Muscle layer of colon (tissue), 2 donors: ENCODE results near the gene DGKQ.

Experiments used
- H3K27ac ChIP-seq: one replicate; pipeline ENCODE4 v1.7.0; 2013; ENCODE audit warnings: low read depth, mild to moderate bottlenecking, low read length, moderate library complexity
- H3K27me3 ChIP-seq, 2 donors: one replicate each; pipeline ENCODE4 v1.7.0; 2013; ENCODE audit warnings: low read length in 2 of 2, mild to moderate bottlenecking in 2 of 2; ENCODE audit not compliant: insufficient read depth in 2 of 2, control insufficient read depth in 1 of 2
- H3K36me3 ChIP-seq: one replicate; pipeline ENCODE4 v1.7.0; 2013; ENCODE audit warnings: mild to moderate bottlenecking, low read length; ENCODE audit not compliant: insufficient read depth
- H3K4me1 ChIP-seq: one replicate; pipeline ENCODE4 v1.7.0; 2013; ENCODE audit warnings: mild to moderate bottlenecking, low read length; ENCODE audit not compliant: insufficient read depth
- H3K4me3 ChIP-seq, 2 donors: one replicate each; pipeline ENCODE4 v1.7.0; 2013; ENCODE audit warnings: low read length in 2 of 2, low read depth in 1 of 2, mild to moderate bottlenecking in 1 of 2, moderate library complexity in 1 of 2
- H3K9ac ChIP-seq: one replicate; pipeline ENCODE4 v1.7.0; 2013; ENCODE audit warnings: low read length
- H3K9me3 ChIP-seq: one replicate; pipeline ENCODE4 v1.7.0; 2013; ENCODE audit warnings: mild to moderate bottlenecking, low read length
- donor health status: abdominal sarcoma.
- donor health status: Adenocarcinoma of cecum.

The DGKQ gene

DNA sequence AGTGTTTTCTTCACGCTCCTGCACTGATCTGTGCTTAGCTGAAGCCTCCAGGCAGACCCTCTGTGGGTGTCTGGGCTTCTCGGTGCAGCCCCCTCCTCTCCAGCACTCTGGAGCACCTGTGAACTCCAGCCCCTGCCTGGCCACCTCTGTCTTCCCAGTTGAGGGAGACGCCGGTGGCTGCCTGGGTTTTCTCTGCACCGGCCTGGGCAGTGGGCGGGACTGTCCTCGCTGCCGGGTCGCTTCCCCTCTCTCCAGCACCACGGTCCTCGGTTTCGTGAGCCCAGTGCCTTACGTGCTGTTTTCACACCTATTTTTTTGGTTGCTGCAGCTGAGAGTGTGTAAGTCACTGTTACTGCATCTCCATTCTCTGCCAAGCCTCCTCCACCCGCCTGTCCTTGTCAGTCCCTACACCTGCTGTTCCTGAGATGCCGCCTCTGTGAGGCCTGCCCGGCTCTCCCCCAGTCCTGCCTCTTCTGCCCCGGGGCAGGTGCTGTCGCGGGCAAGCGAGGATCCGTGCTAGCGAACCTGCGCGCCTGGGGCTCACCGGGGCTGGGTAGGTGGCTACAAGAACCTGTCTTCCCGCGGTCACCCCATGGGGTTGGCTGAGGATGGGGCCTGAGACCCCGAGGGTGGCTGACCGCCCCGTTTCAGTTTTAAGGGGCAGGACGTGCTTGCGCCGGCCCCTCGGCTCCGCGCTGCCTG, 35.6 kb upstream of the DGKQ start:
- Histone ChIP-seq H3K27me3 (peaks cover 20 to 39% of the 10 kb centered on the region in 2 donors), H3K4me1 (peaks cover 18% of the 10 kb centered on the region), H3K9me3 (no peaks in the 10 kb centered on the region), H3K9ac (no peak overlapping the region), H3K36me3 (no peaks in the 10 kb centered on the region), H3K27ac (no peak overlapping the region), H3K4me3 (peak overlapping the region; percentile 71 to 75)

DNA sequence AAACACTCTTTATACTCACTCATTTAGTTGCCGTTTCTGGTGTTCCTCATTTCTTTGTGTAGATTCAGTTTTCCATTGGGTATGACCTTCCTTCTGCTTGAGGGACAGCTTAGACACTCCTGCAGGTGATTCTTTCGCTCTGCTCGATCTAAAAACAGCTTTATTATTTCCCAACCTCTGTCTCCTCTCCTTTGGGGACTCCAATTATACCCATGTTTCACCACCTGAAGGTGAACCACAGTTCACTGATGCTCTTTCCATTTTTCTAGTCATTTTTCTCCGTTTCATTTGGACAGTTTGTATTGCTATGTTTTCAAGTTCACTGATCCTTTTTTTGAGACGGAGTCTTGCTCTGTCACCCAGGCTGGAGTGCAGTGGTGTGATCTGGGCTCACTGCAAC, 33.5 kb upstream of the DGKQ start:
- Histone ChIP-seq H3K36me3 (no peaks in the 10 kb centered on the region), H3K9ac (no peak overlapping the region), H3K4me3 (no peak overlapping the region), H3K9me3 (no peaks in the 10 kb centered on the region), H3K27ac (no peak overlapping the region), H3K4me1 (peaks cover 18% of the 10 kb centered on the region), H3K27me3 (peaks cover 28 to 59% of the 10 kb centered on the region in 2 donors)

DNA sequence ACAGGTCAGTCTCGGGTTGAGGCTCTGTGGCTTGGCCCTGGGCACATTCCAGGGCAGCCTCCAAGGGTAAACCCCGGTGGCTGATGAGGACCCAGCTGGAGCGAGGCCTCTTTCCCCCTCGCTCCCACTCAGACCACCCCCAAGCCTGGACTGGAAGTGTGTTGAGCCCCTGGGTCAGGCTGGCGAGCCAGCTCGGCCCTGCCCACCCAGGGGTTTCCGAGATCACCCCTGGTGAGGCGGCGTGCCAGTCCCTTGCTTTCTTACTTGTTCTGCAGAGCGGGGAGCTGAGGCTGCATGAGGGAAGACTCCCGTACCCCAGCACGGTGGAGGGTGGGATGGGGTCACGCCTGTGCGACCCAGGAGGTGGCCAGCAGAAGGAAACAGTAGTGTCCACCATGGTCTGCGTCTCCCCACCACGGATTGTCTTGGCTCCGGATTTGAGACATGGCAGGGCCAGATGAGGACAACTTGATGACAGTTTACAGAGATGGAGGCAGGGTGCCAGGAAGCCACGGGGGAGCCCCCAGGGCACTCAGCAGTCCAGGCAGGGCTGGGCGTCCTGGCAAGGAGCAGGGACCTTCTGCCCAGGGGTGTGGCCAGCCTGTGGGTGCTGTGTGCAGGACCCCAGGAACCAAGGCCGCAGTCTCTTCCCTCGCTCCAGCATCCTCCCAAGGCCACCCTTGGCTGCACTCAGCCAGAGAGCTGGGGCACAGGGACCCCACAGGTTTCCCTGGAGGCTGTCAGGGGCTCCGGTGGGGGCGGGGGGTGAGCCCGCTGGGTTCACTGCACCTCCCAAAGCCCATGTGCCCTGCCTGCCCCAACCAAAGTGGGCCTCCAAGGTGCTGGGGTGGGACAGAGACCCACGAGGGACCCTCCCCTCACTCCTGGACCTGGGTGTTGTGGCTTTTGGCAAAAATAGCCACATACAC, 31.5 kb upstream of the DGKQ start:
- Histone ChIP-seq H3K36me3 (no peaks in the 10 kb centered on the region), H3K9ac (no peak overlapping the region), H3K9me3 (no peaks in the 10 kb centered on the region), H3K4me1 (peaks cover 10% of the 10 kb centered on the region), H3K4me3 (no peak overlapping the region), H3K27me3 (peaks cover 36 to 80% of the 10 kb centered on the region in 2 donors), H3K27ac (no peak overlapping the region)

DNA sequence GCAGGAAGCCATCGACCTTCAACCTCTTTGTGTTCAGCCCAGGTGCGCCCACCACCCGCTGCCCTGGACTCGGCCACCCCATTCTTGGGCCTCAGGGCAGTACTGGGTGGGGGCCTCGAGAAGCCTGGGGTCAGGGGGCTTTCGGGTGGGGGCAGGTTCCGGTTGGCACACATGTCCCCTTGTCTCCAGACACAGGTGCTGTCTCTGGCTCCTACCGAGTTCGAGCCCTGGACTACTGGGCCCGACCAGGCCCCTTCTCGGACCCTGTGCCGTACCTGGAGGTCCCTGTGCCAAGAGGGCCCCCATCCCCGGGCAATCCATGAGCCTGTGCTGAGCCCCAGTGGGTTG, 30.7 kb upstream of the DGKQ start:
- Histone ChIP-seq H3K27ac (no peak overlapping the region), H3K9ac (no peak overlapping the region), H3K4me1 (peaks cover 7% of the 10 kb centered on the region), H3K27me3 (peaks cover 36 to 84% of the 10 kb centered on the region in 2 donors), H3K4me3 (no peak overlapping the region), H3K36me3 (no peaks in the 10 kb centered on the region), H3K9me3 (no peaks in the 10 kb centered on the region)

DNA sequence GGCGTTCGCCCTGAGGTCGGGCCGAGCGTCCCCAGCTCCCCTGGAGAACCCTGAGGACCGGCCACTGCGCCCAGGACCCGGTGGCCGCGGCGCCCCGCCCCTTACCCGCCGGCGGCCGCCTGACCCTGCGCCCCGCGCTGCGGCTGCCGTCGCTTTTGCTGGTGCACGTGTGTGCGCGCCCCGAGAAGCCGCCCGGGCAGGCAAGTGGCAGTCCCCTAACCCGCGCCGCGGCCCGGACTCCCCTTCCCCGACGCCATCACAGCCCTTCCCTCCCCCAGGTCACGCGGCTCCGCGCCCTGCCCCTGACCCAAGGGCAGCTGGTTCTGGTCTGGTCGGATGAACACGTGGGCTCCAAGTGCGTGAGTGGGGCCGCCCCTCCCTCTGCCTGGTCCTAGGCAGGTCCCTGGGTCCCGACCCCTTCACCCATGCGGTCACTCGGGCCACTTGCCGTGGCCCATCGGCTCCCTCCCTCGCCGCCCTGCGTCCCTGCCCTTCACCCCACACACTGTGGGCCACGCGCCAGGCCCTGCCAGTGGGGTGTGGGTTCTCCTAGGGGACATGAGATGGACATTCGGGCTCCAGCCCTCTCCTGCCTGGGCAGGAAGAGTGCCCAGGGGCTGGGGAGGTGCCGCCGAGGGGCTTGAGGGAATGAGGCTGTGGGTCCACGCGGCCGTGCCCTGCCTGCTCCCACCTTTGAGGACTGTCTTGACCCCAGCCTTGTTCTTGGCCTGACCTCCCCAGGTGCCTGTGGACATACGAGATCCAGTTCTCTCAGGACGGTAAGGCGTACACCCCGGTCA, 30.1 kb upstream of the DGKQ start:
- Histone ChIP-seq H3K27me3 (peaks cover 32 to 82% of the 10 kb centered on the region in 2 donors), H3K36me3 (no peaks in the 10 kb centered on the region), H3K27ac (no peak overlapping the region), H3K9ac (no peak overlapping the region), H3K4me1 (peaks cover 1% of the 10 kb centered on the region), H3K4me3 (no peak overlapping the region), H3K9me3 (no peaks in the 10 kb centered on the region)

DNA sequence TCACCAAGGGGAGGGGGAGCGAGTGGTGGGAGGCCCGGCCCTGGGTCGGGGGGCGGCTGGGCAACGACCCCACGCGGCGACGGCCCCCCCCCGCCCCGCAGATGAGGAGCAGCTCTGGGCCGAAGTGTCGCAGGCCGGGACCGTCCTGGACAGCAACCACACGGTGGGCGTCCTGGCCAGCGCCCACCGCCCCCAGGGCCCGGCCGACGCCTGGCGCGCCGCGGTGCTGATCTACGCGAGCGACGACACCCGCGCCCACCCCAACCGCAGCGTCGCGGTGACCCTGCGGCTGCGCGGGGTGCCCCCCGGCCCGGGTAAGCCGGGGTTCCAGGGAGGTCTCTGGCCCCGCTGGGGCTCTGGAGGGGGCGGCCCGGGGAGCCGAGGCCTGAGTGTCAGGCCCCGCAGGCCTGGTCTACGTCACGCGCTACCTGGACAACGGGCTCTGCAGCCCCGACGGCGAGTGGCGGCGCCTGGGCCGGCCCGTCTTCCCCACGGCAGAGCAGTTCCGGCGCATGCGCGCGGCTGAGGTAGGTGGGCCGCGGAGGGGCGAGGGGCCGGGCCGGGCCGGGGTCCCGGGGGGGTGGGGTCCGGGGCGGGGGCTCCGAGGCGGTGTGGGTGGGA, 29.4 kb upstream of the DGKQ start:
- Histone ChIP-seq H3K9me3 (no peaks in the 10 kb centered on the region), H3K4me3 (no peak overlapping the region), H3K27me3 (peaks cover 34 to 82% of the 10 kb centered on the region in 2 donors), H3K27ac (no peak overlapping the region), H3K4me1 (no peaks in the 10 kb centered on the region), H3K9ac (no peak overlapping the region), H3K36me3 (no peaks in the 10 kb centered on the region)

DNA sequence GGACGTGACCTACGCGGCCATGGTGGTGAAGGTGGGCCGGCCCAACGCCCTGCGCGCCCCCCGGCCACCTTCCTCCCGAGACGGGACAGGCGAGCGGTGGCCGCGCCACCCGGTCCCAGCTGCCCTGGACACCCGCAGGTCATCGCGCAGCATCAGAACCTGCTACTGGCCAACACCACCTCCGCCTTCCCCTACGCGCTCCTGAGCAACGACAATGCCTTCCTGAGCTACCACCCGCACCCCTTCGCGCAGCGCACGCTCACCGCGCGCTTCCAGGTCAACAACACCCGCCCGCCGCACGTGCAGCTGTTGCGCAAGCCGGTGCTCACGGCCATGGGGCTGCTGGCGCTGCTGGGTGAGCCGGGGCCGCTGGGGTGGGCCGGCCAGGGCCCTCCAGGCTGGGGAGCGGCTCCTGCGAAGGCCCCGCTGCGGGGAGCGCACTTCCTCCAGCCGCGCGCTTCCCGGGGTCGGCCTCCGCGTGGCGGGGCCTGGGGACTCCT, 28.8 kb upstream of the DGKQ start:
- peaks cover 36 to 84% of the 10 kb centered on the region in 2 donors for H3K27me3 ChIP-seq
- no peak overlapping the region for H3K4me3 ChIP-seq
- no peak overlapping the region for H3K27ac ChIP-seq
- no peak overlapping the region for H3K9ac ChIP-seq
- no peaks in the 10 kb centered on the region for H3K36me3 ChIP-seq
- no peaks in the 10 kb centered on the region for H3K4me1 ChIP-seq
- no peaks in the 10 kb centered on the region for H3K9me3 ChIP-seq

DNA sequence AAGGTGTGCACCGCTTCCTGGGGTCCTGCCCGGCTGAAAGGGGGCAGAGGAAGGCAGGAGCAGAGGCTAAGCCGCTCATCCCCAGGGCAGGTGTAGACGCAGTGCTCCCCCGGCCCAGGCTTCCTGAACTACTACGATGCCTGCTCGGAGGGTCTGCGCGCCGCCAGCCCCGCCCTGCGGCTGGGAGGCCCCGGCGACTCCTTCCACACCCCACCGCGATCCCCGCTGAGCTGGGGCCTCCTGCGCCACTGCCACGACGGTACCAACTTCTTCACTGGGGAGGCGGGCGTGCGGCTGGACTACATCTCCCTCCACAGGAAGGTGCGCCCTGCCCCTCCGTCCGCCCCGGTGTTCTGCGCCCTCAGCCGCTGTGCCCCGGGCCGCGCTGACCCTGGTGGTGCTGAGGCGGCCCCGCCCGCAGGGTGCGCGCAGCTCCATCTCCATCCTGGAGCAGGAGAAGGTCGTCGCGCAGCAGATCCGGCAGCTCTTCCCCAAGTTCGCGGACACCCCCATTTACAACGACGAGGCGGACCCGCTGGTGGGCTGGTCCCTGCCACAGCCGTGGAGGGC, 28.3 kb upstream of the DGKQ start:
- Histone ChIP-seq H3K27ac (no peak overlapping the region), H3K27me3 (peaks cover 36 to 84% of the 10 kb centered on the region in 2 donors), H3K4me3 (no peak overlapping the region), H3K36me3 (no peaks in the 10 kb centered on the region), H3K9me3 (no peaks in the 10 kb centered on the region), H3K4me1 (no peaks in the 10 kb centered on the region), H3K9ac (no peak overlapping the region)

DNA sequence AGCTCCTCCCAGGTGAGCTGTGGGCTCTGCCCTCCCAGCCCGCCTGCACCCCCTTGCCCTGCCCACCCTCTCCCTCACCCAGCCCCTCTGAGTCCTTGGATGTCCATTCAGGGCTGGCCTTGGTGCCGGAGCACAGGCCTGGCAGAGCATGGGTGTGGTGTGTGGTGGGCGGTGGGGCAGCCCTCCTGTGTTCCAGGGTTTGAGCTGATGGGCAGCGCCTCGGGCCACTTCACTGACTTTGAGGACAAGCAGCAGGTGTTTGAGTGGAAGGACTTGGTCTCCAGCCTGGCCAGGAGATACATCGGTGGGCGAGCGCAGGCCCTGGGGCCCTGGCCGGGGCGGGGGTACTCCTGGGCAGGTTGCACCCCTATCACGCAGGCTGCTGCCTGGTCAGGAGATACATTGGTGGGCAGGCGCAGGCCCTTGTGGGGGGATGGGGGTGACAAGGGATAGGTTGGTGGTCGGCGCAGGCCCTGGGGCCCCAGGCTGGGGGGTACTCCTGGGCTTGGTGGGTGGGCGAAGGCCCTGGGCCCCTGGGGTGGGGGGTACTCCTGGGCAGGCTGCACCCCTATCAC, 27.4 kb upstream of the DGKQ start:
- no peaks in the 10 kb centered on the region for H3K36me3 ChIP-seq
- H3K4me1 ChIP-seq = no peaks in the 10 kb centered on the region
- no peak overlapping the region for H3K4me3 ChIP-seq
- H3K9ac ChIP-seq = no peak overlapping the region
- peaks cover 36 to 85% of the 10 kb centered on the region in 2 donors for H3K27me3 ChIP-seq
- no peaks in the 10 kb centered on the region for H3K9me3 ChIP-seq
- no peak overlapping the region for H3K27ac ChIP-seq

DNA sequence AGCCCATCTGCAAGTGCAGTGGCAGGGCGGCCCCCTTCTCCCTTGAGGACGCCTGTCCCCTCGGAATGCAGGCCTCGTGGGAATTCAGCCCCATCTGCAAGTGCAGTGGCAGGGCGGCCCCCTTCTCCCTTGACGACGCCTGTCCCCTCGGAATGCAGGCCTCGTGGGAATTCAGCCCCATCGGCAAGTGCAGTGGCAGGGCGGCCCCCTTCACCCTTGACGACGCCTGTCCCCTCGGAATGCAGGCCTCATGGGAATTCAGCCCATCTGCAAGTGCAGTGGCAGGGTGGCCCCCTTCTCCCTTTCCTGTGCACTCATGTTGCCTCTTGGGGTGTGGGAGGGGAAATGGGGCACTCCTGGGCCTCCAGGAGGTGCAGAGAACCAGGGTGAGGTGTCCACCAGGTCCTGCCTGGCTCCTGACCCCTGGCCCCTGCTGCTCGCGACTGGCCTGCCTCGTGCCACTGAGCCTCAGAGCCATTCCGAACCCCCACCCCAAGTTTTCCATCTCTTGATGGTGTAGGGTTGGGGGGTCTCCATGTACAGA, 26.6 kb upstream of the DGKQ start:
- H3K36me3 ChIP-seq = no peaks in the 10 kb centered on the region
- no peak overlapping the region for H3K4me3 ChIP-seq
- no peaks in the 10 kb centered on the region for H3K9me3 ChIP-seq
- no peak overlapping the region for H3K27ac ChIP-seq
- no peak overlapping the region for H3K9ac ChIP-seq
- H3K4me1 ChIP-seq = no peaks in the 10 kb centered on the region
- H3K27me3 ChIP-seq = peaks cover 31 to 78% of the 10 kb centered on the region in 2 donors
